ENCODE results near the gene EIF3M.
"Not testable (repeated sequence)": the region's sequence is repeated elsewhere in the genome, so short reads cannot be mapped to it uniquely, and the experiment has no call there.

The EIF3M gene

DNA sequence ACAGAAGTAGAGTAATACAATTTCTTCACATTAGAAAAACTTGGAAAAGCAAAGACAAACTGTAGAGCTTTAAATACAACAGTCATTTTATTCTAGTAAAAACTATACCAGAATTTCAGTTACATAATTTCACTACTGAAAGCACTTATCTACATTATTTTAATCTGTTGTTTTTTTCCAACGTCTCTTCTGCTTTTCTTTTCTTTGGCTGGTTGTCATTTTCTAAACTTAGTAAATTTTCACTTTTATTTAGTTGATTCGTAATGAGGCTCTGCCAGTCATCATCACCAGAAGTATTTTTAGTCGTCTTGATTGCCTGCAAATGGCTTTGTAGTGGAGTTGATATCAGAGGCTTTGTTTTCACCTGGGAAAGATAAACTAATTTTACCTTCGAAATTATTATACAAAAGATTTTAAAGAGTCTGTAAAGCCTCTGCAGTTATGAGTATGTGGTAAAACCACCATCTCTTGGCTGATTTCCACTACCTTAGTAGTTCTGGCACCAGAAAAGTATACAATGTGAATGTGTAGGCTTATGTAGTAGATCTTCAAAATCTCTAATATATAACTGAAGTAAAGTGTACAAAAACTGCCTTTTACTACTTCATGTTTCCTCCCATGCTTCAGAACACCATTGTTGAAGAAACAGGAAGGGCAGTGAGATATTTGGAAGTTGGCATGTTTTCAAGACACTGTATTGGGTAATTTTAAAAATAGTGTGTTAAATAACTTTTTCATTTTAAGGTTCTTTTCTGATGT is 19.2 kb downstream of the EIF3M start:
- no peak for DNase-seq

DNA sequence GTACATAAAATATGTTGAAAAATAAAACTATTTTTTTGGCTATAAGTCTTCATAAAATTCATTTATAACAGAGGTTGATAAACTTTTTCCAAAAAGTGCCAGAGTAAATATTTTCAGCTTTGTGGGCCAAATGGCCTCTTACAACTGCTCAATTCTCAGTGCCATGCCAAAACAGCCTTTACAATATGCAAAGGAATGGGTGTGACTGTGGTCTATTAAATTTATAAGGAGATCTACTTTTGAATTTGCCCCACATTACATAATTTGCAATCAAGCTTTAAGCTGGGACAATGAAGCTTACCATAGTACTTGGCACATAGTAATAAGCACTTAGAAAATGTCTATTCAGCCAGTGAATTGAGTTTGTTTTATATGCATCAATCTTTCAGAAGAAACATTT is 22.6 kb downstream of the EIF3M start:
- no peak for DNase-seq

DNA sequence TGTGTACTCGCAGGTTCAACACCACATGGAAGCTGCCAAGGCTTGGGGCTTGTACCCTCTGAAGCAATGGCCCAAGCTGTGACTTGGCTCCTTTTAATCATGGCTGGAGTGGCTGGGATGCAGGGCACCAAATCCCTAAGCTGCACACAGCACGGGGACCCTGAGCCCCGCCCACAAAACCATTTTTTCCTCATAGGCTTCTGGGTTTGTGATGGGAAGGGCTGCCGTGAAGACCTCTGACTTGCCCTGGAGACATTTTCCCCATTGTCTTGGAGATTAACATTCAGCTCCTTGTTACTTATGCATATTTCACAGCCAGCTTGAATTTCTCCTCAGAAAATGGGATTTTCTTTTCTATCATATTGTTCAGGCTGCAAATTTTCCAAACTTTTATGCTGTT is 25.2 kb downstream of the EIF3M start:
- DNase-seq, result not testable (repeated sequence)

DNA sequence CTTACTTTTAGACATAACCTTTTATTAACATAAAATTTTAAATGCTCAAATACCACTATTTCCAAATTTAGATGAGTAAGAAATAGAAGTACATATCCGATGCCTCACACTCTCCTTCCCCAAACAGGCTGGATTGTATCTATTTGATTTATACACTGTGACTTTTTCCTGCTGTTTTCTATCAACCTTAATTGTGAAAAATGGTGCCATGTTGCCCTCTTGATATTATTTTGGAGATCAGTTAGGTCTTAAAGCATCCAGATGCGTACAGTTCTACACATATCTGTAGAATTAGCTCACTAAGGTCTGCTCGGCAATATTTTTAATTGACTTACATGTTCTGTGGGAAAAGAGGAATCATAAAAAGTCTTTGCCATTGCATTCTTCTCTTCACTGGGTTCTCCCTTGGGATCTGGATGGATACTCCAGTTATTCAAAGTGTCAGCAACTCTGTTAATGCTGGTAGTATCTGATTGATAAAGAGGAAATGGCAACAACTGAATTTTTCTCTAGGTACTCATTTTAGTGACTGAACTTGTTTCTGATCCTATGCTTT is 27.2 kb downstream of the EIF3M start:
- no peak for DNase-seq

DNA sequence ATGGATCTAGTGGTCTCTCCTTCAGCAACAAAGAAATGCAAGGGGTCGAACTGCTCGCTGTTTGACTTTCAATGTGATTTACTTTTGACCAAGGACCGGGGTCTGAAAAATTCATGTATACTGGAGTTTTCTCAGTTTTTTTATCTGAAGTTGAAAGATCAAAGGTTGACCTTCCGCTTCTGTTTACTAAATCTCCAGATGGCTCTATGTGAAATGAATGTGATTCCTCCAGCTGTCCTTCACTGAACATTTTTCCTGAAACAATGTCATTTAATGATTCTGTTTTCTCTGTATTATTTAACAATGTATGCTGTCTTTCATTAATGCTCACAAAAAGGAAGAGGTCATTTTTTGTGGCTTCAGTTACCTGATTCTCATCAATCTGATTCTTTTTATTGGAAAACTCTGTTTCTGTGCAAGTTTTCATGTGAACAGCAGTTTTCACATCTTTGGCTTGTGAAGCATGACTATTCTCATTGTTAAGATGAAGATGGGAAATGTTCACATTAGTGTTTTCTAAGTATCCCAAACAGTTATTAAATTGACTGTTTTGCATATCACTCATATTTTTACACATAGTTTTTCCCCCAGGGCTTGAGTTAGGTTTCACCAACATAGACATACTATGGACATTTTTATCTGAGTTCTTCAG is 30.0 kb downstream of the EIF3M start:
- no peak for DNase-seq

DNA sequence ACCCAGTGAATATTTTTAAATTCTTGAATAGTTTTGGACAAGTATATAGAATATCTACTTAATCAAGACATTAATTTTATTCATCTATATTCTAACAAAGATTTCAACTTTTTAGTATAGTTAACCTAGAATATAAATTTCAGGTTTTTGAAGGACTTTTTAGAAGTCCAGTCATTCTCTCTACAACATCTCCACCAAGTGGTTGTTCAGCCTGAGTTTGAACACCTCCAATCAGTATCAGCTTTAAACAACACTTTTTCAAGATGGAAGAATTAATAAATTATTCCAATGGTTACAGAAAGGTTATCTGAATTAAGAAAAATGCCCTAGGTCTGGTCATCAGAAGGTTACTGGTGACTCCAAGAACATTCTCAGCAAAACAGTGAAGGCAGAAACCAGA is 31.8 kb downstream of the EIF3M start:
- no peak for DNase-seq

DNA sequence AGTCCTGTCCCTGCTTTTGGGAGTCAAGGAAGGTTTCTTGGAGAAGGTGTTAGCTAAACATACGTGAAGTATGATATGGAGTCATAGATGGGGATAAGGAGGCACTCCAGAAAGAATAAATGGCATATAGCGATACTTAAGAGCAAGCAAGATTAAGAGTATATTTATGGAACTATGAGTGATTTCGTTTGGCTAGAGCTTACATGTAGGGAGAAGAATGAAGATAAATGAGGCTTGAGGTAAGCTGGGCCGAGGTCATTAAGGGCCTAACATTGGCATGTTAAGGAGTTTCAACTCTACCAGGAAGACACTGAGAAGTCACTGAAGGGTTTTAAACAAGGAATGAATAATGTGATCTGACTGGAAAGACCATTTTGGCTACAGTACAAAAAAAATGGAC is 33.3 kb downstream of the EIF3M start:
- DNase-seq, result no peak

DNA sequence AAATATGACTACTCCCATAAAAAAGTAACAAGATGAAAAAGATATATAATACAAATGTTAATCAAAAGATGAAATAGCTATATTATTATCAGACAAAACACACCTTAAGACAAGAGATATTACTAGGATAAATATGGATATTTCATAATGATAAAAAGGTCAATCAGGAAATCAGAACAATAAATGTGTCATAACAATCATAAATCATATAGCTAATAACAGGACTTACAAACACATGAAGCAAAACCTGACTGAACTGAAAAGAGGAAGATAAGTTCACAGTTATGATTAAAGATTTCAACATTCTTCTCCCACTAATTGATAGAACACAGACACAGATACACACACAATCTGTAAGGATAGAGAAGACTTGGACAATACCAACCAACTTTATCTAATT is 47.2 kb downstream of the EIF3M start:
- no peak for DNase-seq

DNA sequence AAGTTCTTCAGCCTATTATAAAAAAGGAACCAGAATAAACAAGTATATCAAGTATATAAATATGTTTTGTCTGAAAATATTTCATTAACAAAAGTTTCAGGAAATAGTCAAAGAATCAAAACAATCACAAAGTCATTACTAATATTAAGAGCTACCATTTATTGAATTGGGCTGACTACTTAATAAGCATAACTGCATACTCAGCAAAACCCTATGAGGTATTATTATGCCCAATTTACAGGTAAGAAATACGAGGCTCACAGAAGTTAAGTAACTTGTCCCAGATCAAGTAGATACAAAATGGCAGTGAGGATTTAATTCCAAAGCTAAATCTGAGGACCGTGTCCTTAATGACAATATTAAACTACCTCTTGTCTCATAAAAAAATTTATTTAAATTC is 52.2 kb downstream of the EIF3M start:
- DNase-seq, result no peak

DNA sequence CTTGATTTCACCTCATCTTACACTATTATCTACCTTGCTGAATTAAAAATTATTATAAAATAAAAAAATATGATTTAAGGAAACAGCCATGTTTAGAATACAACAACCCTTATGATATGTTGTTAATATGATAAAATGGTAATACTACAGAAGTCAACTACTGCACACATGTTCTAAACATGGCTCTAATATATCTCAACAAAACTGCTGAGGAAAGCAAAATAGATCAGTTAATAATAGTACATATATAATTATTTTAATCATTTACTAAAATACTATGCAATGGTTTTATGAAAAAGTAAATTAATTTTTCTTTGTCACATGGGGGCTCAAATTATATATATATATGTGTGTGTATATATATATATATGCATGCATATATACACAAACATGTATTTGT is 57.7 kb downstream of the EIF3M start:
- no peak for DNase-seq

DNA sequence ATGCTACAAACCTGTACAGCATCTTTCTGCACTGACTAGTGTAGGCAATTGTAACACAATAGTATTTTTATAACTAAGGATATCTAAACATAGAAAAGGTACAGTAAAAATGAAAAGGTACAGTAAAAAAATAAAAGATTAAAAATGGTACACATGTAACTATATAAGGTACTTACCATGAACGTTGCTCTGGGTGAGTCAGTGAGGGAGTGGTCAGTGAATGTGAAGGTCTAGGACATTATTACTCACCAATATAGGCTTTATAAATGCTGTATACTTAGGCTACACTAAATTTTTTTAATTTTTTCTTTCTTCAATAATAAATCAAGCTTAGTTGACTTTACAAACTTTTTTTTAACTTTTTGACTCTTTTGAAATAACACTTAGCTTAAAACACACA is 59.9 kb downstream of the EIF3M start:
- no peak for DNase-seq

Data from NCI-H1105 treated with DMSO at 0.1 percent for 48 hours (cell line).